B cell (primary cell): ENCODE data around the gene NYAP2.

Experiments
- CTCF ChIP-seq: fragments of 200-600 bp; IDR thresholded peaks from one replicate; pipeline ENCODE4 v1.8.0; 2022; ENCODE audit warnings: antibody characterized with exemption, mild to moderate bottlenecking
- EZH2 ChIP-seq: IDR thresholded peaks from 2 replicates; pipeline ENCODE4 v1.6.1; 2012; ENCODE audit warnings: borderline replicate concordance, low read depth, mild to moderate bottlenecking, moderate library complexity, low read length; ENCODE audit not compliant: insufficient read depth, poor library complexity, severe bottlenecking

- no peak for TF ChIP-seq EZH2
- TF ChIP-seq CTCF: no peak
Measured at GRCh38 chr2:225415341-225415740, 15.8 kb downstream of the NYAP2 start.
